ENCODE results near the gene AHI1. TPM values are rescaled to one million over a fixed set of nuclear protein-coding genes. Genes with fewer than 3 reads are reported as not detected.

Gene AHI1
- total and polyA plus RNA-seq, 2 of the 13 experiments (the other 11 are each of a cell fraction or from before 2014, with no cell fraction given), result 7.2 to 18.6 TPM

- FAIRE-seq, result no peak
- no peak overlapping the region for H3K27ac ChIP-seq (ENCODE audit: extremely low read length, insufficient read depth, low read length)
Observed at GRCh38 chr6:135306166-135306565, 191.4 kb downstream of the AHI1 start.

More at GRCh38 chr6:135306166-135306565, 191.4 kb downstream of the AHI1 start:
- CTCF ChIA-PET (ENCODE audit: low intra/inter-chr PET ratio, low total read pairs), result no interaction called here
- TF ChIP-seq SRSF1 (optimal IDR thresholded peaks at IDR 0.05; ENCODE audit: low read depth, low read length), result no peak
- TF ChIP-seq XBP1 (CRISPR knock-in tag; IDR thresholded peaks at IDR 0.05), result no peak
- no peak for TF ChIP-seq EZH2 (conservative IDR thresholded peaks at IDR 0.05; ENCODE audit: low read depth, low read length)
- TF ChIP-seq PAWR (CRISPR knock-in tag; IDR thresholded peaks at IDR 0.05; ENCODE audit: borderline replicate concordance), result no peak
- TF ChIP-seq ZNF629 (CRISPR knock-in tag; conservative IDR thresholded peaks at IDR 0.05), result no peak
- no peak for TF ChIP-seq SP2 (CRISPR knock-in tag; IDR thresholded peaks at IDR 0.05)
- TF ChIP-seq ZNF580 (CRISPR knock-in tag; IDR thresholded peaks at IDR 0.05; ENCODE audit: borderline replicate concordance, low read depth), result no peak
- TF ChIP-seq PHF5A (CRISPR knock-in tag; IDR thresholded peaks at IDR 0.05; ENCODE audit: low read depth, unreplicated experiment), result no peak
- TF ChIP-seq ZBTB7A (CRISPR knock-in tag; IDR thresholded peaks at IDR 0.05), result no peak
- no peak for TF ChIP-seq ZNF674 (CRISPR knock-in tag; IDR thresholded peaks at IDR 0.05; ENCODE audit: low read depth)
- no peak for TF ChIP-seq ETS1 (CRISPR knock-in tag; IDR thresholded peaks at IDR 0.05)
- no peak for TF ChIP-seq ZNF34 (CRISPR knock-in tag; IDR thresholded peaks at IDR 0.05; ENCODE audit: borderline replicate concordance)
- no peak for TF ChIP-seq TBP (CRISPR knock-in tag; IDR thresholded peaks at IDR 0.05)
- TF ChIP-seq ZNF354B (CRISPR knock-in tag; IDR thresholded peaks at IDR 0.05), result no peak
- TF ChIP-seq NFE2L1 (CRISPR knock-in tag; IDR thresholded peaks at IDR 0.05; ENCODE audit: borderline replicate concordance), result no peak
- no peak for TF ChIP-seq AGO1 (IDR thresholded peaks at IDR 0.05; ENCODE audit: low read depth, low read length, poor library complexity, severe bottlenecking)
- no peak for TF ChIP-seq ZNF704 (CRISPR knock-in tag; IDR thresholded peaks at IDR 0.05; ENCODE audit: borderline replicate concordance)
- no peak for TF ChIP-seq ZBTB43 (CRISPR knock-in tag; conservative IDR thresholded peaks at IDR 0.05)
- H3K9me3 ChIP-seq (ENCODE audit: low read length), result no peaks in the 10 kb centered on the region
- H4K20me1 ChIP-seq (ENCODE audit: insufficient read depth, low read length), result no peaks in the 10 kb centered on the region
- BruUV-seq (replicated peaks), result no TSS peak
- ATAC-seq (no peak), DNase-seq (ENCODE audit: low spot score) (no peak)
- in situ Hi-C loops (cut with HindIII; ENCODE audit: extremely low pct_ligation_motif_present, low pct_unique_long_range_greater_than_20kb) (no loop called here), intact Hi-C loops (cut with micrococcal nuclease; ENCODE audit: unreplicated experiment) (no loop called here)
- no peak overlapping the region for H3K9ac ChIP-seq (ENCODE audit: insufficient read depth, low read depth, low read length)
- no peaks in the 10 kb centered on the region for H3K79me2 ChIP-seq (ENCODE audit: insufficient read depth, low read length)
- POLR2A ChIA-PET, result no interaction called here
- H3K36me3 ChIP-seq (replicated peaks in 1 of 2; ENCODE audit: control insufficient read depth in 1 of 2, insufficient read depth in 2 of 2, low read length in 2 of 2), result no peaks in the 10 kb centered on the region; a peak in 1 of 5 replicates
- WGBS (ENCODE audit: low lambda C conversion rate), result 87% methylated on average over 2 of the region's 2 CpGs
- H3K4me3 ChIP-seq (replicated peaks in 1 of 3; ENCODE audit: insufficient read depth in 1 of 3, low read depth in 2 of 3, low read length in 3 of 3), result no peak overlapping the region
- no peaks in the 10 kb centered on the region for H3K4me1 ChIP-seq (ENCODE audit: insufficient read depth, low read length)
- H3K27me3 ChIP-seq (ENCODE audit: control insufficient read depth in 1 of 2, insufficient read depth in 2 of 2, low read length in 2 of 2), result no peaks in the 10 kb centered on the region
- H3K4me2 ChIP-seq (ENCODE audit: low read depth, low read length), result no peak overlapping the region
- H2AFZ ChIP-seq (ENCODE audit: low read length), result no peak overlapping the region
